ENCODE measurements around the gene EYS.

Gene EYS

DNA sequence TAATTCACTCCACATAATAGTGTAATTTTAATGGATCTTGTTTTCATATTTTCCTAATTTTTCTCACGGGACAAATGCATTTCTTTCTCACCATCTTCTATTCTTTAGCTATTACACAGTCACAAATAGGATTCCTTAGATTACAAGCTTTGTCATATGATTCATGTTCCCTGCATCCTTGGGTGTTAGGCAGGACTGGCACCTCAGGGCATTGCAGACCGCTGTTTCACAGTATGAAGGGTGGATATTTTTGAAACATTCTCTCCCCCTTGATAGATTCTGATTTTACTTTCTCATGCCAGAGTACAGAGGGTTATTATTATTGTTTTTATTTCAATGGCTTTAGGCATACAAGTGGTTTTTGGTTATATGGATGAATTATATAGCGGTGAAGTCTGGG lies 1469.0 kb downstream of the EYS start:
- DNase-seq (ENCODE audit: low spot score): no peak

DNA sequence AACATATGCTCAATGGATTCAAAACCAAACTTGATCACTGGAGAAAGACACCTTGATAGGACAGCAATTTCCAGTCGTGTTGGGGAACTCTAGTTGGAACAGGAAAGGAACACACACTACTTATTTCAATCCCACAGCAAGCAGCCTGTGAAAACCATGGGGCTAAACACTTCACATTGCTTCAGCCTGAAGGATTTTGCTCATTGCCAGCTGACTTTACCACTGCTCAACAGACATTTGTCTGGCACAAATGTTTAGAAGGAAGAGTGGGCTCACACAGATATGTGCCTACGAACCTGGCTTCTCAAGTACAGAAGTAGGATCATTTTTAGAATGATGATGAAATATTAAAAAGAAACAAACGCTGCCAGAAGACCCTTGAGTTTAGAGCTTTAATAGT lies 1473.3 kb downstream of the EYS start:
- DNase-seq (ENCODE audit: low spot score): no peak

DNA sequence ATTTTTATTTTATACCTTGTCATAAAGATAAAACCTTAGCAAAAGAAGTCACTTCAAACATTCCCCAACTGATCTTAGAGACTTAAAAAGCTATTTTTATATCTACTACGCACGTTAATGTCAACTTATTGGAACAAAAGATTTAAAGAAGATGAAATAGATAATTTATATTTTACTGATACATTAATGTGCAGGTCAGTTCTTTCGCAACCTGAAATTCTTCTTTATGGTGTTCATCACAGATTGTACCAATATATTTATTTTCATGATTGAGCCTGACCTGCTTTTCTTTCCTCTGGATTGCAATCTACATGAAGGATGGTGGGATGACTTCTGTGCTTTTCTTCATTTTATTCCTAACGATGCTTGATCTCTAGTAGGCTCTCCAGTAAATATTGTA lies 1475.1 kb downstream of the EYS start:
- no peak for DNase-seq (ENCODE audit: low spot score)

DNA sequence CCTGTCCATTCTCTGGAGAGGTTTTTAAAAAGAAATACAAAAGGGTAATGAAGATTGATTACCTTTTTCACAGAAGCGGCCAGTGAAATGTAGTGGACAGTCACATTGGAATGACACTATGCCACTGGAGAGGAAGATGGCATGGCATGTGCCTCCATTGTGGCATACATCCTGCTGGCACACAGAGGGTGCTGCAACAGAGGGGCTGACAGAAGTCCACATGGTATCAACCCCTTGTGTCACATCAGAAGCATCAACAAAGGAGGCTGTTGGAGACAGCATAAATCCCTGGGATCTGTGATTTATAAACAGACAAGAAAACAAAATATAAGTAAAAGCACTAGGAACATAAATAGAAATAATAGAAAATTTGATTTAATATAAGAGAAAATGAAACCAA lies 1476.5 kb downstream of the EYS start:
- no peak for DNase-seq (ENCODE audit: low spot score)

DNA sequence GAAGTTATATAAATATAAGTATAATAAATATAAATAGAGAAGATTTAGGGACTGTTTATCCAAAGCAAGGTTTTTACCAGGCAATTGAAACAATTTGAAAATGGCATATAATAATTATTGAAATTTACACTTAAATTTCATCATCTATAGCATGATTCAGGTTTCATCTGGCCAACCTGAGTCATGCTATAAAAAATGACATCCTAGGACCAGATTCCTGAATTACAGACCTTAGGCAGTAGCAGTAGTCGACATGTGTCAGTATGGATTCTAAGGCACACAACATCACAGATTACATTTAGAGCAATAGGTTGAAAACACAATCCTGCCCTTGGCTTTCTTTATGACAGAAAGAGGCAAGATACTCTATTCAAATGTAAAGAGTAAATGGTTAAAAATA lies 1479.2 kb downstream of the EYS start:
- DNase-seq (ENCODE audit: low spot score): no peak

DNA sequence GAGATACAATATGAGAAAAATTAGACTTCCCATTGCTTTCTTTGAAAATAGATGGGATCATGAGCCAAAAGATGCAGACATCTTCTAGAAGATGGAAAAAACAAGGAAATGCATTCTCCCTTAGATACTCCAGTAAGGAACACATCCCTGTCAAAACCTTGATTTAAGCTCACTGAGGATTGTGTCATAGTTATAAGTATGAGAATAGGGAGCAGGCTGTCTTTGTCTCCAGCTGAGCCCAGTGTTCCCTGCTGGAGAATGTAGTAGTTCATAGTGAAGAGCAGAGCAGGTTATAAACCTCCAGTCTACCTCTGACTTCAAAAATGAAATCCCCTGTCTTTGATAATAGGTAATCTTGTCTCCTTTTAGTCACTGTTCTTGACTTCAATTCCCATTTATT lies 1481.5 kb downstream of the EYS start:
- no peak for DNase-seq (ENCODE audit: low spot score)

DNA sequence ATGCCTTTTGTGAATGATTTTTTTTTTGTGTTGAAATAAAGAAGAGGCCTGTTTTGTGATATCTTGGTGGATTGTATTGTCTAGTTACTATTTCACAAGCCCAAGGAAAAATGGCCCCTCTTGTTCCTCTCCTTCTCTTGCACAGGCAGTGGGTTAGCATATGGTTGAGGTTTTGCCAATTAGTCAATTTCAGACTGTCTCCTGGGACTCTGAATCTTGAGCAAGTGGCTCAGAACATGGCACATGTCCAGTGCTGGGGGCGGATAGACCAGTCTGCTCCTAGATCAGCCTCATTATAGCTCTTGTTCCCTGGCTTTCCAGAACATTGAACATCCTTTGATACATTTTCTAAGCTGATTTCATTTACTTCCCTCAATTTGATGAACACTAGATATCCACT lies 1482.2 kb downstream of the EYS start:
- peak; percentile 27 for DNase-seq (ENCODE audit: low spot score)

DNA sequence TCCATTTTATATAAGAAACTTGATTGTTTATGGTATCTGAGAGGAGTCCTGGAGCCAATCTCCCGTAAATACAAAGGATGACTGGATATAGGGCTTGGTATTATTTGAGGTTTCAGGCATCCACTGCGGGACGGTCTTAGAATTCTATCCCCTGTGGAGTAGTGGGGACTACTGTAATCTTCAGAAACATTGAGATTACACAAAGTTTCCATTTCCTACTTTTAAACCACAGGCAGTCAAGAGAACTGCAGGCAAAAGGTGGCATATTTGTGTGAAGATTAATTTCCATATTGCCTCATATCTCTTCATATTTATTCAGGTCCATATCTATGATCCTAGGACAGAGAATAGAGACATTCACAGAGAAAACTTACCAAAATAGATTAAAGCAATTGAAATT lies 1485.2 kb downstream of the EYS start:
- DNase-seq (ENCODE audit: low spot score): no peak

DNA sequence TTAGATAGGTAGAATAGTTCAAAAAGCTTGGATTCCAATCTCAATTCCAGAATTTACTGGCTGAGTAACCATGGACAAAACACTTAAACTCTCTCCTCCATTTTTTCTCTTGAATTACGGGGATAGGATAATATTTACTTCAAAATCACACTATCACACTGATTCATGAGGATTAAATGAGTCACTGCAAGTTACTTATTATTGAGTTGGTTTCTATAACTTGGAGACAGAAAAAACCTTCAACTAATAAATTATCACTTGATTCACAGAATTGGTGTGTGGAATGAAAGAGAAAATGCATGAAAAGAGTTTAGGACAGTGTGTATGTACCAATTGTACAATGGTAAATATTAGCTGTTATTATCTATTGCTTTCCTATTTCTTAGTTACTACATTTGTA lies 1486.2 kb downstream of the EYS start:
- DNase-seq (ENCODE audit: low spot score): no peak

DNA sequence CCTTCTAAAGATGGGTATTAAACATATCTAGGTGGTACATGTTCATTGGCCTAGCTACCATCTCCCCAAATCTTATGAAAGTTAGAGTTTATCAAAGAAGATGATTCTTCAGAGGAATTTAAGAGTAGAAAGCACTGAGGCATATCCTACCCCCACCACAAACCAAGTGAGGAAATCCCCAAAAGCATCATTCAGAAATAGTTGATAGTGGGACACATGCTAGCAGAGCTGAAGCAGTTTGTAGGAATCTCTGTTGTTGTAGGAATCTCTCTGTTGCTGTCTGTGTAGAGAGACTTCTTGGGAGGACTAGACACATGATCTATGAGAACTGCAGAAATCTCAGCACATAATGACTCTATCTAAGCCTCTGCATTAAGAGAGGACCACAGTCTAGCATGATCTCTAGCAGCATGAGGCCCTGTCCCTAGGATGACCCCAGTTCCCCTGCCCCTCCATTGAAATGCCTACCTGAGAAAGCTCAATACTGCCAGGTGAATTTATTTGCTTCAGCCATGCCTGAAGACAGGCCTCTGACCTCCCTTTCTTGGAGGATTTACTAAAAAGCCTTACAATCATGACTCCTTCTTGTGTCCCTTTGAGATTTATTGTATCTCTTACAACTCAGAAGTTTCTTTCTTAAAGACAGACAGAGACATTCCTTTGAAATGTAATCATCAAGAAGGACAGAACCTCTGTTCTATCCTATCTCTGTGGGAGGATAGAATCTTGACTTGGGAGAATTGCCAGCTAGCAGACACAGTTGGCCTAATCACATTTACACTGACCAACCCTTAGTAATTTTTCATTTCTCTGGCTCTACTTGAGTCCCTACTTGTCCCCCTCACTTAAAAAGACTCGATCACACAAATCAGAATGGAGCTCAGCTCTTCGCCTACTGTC lies 1489.1 kb downstream of the EYS start:
- no peak for DNase-seq (ENCODE audit: low spot score)

DNA sequence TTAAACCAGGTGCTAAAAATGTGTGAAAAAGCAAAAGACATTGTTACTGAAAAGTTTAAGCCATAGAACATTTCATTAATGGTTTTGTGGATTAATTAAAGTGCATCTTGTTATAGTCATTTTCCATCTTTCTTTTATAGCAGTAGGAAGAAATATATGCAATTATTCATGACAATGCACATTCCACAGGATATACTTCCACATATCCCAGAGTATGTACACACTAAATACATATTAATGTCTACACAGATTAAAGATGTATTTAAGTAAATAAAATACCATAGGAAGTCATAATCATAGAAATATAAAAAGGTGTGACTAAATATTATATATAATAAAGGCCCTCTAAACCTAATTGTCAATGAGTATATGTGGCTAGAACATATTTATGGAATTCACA lies 1492.7 kb downstream of the EYS start:
- no peak for DNase-seq (ENCODE audit: low spot score)

DNA sequence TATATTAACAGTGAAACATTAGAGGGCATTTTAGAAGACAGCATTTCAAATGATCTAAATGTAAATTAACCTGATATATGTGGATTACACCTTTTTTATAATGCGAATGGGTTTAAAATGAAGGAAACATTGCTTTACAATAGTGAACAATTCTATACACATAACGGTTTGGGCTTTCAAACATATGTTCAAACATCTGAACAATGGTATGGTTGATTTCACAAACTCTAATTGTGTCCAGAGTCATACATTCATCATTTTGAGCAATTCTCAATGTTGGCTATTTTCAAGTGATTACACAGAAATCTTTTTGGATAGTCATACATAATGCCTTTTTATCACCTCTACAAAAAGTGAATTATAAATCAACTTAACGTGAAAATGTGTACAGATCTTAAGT lies 1493.3 kb downstream of the EYS start:
- DNase-seq (ENCODE audit: low spot score): no peak

DNA sequence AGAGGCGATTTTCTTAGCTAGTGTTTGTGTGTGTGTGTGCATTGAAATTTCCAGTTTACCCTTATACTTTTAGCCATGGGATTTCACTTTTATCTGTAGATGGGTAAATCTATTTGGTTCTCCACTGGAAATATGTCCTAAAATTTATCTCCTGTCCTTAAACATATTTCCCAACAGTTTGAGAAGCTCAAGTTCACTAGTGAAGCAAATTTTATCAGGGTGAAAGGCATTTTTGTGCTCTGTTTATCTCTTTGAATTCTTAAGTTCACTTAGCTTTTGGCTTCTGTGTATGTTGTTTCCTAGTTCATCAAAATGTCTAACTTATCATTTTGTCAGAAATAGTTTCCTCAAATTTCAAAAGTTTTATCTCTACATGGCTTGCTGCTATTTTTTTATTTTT lies 1509.8 kb downstream of the EYS start:
- DNase-seq (ENCODE audit: low spot score): no peak

DNA sequence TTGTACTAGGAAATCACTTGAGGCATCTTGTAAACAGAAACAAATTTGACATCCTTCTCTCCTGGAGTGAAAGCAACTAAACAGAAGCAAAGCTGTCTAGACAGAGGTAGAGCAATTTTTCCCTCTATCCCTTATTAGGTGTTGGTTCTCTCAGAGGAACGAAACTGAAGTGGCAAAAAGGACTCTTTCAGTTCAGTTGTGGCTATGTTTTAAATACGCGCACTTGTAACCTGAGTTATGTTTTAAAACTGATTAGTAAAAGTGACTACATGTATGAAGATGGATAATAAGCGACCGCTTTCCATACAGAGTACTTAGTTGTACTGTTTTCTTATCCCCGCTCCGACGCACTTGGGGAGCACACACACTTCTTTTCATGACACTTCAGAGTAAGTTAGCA lies 1520.4 kb downstream of the EYS start:
- no peak for DNase-seq (ENCODE audit: low spot score)

DNA sequence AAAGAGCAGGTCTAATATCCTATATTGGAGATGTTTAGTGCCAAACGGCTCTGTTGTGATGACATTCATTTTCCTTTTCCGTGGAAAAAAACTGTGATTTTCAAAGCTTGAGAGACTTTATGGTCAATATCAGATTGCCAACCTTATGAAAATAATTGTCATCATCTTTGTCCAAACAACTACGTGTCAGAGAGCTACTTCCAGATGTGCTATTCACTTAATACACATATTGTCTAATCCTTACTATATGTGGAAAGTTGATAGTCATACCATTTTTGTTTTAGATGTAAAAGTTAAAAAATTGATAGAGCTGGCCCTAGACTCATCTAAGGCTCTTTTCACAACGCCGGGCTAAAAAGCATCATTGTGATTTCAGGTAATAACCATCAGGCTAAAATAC lies 1521.4 kb downstream of the EYS start:
- DNase-seq (ENCODE audit: low spot score): no peak

DNA sequence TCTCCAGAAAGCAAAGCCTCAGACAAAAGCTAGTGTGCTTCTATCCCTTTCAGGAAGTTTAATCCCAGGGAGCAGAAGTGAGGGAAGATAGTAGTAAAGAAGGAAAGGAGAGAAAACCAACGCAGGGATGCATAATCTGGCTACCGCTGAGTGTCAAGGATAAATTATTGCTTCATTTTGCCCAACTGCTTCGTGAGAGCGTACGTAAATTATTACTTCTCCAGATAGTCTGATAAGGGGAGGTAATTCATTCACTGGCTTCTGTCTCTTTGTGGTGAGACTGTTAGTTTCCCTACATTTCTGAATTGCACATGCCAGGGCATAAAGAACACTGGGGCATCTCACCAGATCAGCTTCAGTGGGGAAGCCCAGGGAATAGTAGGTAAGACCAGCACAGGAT lies 1531.7 kb downstream of the EYS start:
- no peak for DNase-seq (ENCODE audit: low spot score)

DNA sequence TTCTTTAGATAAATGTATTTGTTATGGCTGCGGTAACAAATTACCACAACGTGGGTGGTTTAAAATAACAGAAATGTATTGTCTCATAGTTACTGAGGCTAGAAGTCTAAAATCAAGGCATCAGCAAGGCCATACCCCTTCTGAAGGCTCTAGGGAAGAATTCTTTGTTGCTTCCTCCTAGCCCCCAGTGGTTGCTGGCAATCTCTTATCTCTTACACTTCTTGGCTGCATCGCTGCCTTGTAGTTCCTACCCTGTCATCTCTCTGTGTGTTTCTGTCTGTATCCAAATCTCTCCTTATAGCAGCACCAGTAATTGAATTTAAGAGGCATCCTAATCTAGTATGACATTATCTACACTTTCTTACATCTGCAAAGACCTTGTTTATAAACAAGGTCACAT lies 1536.7 kb downstream of the EYS start:
- DNase-seq (ENCODE audit: low spot score): no peak

DNA sequence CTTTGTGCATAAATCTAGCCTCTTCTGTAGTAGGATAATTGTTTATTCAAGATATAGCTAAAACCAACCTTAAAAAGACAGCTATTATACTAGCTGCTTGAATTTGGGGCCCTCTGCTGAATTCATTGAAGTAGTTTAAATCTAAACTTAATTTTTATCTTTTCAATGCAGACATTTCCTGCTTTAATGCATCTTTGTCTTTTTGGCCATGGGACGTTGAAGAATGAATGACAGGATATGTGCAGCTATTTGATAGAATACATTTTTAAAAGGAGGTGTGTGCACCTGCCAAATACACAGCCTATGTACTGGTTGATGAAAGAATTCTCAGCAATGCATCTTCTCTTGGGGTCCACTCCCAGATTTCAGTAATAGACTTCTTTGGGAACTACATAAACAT lies 1546.5 kb downstream of the EYS start:
- no peak for DNase-seq (ENCODE audit: low spot score)

DNA sequence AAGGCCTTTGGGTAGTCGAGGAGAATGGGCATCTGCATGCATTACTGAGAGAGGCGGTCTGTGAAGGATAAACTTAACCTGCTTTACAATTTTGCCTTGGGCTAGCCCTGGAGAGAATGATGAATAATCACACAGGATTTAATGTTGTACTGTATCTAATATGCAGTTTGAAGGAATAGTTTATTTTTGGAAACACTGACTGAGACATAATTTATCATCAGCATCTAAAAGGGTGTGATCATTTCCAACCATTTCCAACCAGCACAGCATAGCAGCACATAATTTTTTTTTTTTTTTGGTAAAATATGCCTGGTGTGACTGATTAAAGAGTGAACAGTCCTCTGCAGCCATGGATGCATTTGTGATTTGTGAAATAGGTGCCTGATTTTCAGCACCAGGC lies 1552.0 kb downstream of the EYS start:
- DNase-seq (ENCODE audit: low spot score): no peak

DNA sequence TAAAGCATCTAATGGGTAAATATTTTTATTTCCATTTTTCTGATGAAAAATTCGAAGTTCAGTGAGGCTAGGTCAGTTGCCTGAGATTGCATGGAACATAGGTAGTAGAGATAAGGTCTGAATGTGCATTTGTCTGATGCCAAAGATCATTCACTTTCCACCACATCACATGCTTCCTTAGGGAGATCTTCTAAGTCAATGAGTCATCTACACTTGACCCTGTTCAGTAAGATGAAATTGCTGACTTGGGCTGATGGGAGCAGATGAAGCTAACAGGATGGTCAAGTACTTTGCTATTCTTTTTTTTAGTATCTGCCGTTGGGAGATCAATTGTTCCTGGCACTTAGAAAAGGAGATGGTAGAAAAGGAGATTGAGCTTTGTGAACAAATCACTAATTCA lies 1560.2 kb downstream of the EYS start:
- no peak for DNase-seq (ENCODE audit: low spot score)

DNA sequence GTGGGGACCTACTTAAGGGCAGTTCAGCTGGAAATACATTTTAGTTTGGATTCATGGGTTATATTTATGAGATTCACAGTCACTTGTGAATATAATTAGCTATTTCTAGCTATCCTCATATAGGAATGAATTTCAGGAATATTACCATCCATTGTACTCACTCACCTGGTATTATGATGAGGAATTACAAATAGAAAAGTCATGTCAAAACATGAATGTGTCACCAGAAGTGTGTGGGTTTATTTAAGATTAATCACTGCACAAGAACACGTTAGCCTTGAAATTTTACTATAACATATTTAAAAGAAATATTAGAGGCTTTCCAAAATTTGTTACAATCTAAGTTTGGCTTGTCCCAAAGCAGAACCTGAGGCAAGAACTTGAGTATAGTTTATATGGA lies 1560.9 kb downstream of the EYS start:
- no peak for DNase-seq (ENCODE audit: low spot score)

DNA sequence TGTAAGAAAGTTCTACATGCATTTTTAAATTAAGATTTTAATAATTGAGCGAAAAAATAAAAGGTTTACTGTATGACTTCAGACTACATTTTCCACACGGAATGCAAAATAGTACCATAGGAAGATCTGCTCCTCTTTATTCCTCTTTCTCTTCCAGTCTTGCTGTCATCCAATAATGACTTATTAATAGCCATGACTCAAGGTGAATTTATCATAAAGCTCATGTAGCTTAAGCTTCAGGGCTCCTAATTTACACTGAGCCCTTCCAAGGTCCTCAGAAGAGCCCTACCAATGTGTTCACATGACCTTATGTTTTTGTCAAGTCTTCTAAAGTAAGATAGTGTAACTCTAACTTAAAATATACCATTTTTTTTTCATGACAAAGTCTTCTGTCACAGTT lies 1561.4 kb downstream of the EYS start:
- DNase-seq (ENCODE audit: low spot score): no peak

DNA sequence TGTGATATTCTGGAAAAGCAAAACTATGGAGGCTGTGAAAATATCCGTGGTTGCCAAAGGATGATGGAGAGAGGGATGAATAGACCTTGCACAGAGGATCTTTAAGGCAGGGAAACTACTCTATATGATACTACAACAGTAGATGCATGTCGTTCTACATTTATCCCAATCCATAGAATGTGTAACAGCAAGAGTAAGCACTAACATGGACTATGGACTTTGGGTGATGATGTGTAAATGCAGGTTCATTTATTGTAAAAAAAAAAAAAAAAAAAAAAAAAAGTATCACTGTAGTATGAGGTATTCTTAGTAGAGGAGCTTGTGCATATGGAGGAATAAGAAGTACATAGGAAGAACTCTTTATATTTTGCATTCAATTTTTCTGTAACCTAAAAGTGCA lies 1563.9 kb downstream of the EYS start:
- no peak for DNase-seq (ENCODE audit: low spot score)

DNA sequence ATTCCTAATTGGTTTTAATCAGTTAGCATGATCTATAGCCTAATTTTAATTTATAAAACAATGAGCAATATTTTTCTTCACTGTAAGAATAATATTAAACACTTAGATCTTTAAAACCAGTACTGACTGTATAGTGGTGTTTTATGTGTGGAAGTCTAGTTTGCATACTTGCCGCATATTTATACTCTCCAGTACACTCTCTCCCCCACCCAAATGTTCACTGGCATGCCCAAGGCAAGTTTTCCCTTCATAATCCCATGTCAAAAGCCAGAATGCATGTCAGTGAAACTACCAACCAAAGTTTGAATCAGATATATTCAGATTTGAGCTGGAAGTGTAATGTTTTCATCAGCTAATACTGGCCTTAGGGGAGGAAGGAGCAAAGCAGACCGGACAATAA lies 1565.3 kb downstream of the EYS start:
- no peak for DNase-seq (ENCODE audit: low spot score)

Data from Ammon's horn (tissue), 1 donor.